K562 (cell line): ENCODE data around the gene ACP5. TPM values are rescaled to one million over a fixed set of nuclear protein-coding genes. Genes with fewer than 3 reads are reported as not detected.

Source experiments
- ATF7 ChIP-seq: fragments of 450-650 bp; IDR thresholded peaks from 2 replicates; pipeline ENCODE4 v1.7.1; 2014; ENCODE audit warnings: mild to moderate bottlenecking, moderate library complexity
- KDM1A ChIP-seq, 2 experiments: fragments of 450-650 bp; IDR thresholded peaks; 2 replicates each; pipeline ENCODE4 v1.6.1; 2016; ENCODE audit warnings: mild to moderate bottlenecking in 2 of 2
- MGA ChIP-seq: fragments of 450-650 bp; IDR thresholded peaks from 2 replicates; pipeline ENCODE4 v1.6.1; 2016; ENCODE audit warnings: mild to moderate bottlenecking, moderate library complexity
- ZBTB33 ChIP-seq: sonication (generic); formaldehyde crosslinking; IDR thresholded peaks from 2 replicates; pipeline ENCODE4 v1.8.1; 2023; ENCODE audit warnings: mild to moderate bottlenecking, missing genetic modification reagents
- ZNF512 ChIP-seq: IDR thresholded peaks from 2 replicates; pipeline ENCODE4 v1.6.1; 2016; ENCODE audit warnings: missing genetic modification characterization, missing compliant biosample characterization
- polyA plus RNA-seq, 8 experiments: library from polyadenylated mRNA; depleted of rRNA in 4 of 8; stranded (reverse) in 5 of 8; unstranded in 3 of 8; fragments of >200 nt; fragmentation: Nextera tagmentation in 2 of 8; fragmentation: Illumina TruSeq in 1 of 8; extraction: Ambion mirVana in 2 of 8; extraction: Trizol in 1 of 8; gene quantifications; 2 replicates each; pipeline versions ENCODE4 v1.2.1 to v1.2.3, GENCODE V29; 2011 to 2014; ENCODE audit warnings: inconsistent platforms in 1 of 8, missing spikeins in 1 of 8
- total RNA-seq, 7 experiments: library from RNA; depleted of rRNA in 6 of 7; stranded (reverse); fragments of >200 nt in 6 of 7; fragmentation: Illumina TruSeq in 2 of 7; extraction: Trizol in 2 of 7; gene quantifications; 2 replicates each; pipeline versions ENCODE4 v1.2.1 to v1.2.3, GENCODE V29; 2011 to 2021; ENCODE audit warnings: low replicate concordance in 1 of 7
- TF ChIP-seq, protein P1 (sequence below): fragments of 250-450 bp; sonication (Bioruptor Pico); IDR thresholded peaks from 2 replicates; pipeline ENCODE4 v1.5.0; 2020; ENCODE audit warnings: mild to moderate bottlenecking
- TF ChIP-seq, protein P2 (sequence below): sonication (generic); formaldehyde crosslinking; IDR thresholded peaks from 2 replicates; pipeline ENCODE4 v1.8.1; 2022; ENCODE audit warnings: missing genetic modification reagents

The ACP5 gene
- total and polyA plus RNA-seq, 9 of the 15 experiments (the other 6 are each of a cell fraction or from before 2014, with no cell fraction given), result 0.06 to 1.1 (median 0.31) TPM; not detected in 1

DNA sequence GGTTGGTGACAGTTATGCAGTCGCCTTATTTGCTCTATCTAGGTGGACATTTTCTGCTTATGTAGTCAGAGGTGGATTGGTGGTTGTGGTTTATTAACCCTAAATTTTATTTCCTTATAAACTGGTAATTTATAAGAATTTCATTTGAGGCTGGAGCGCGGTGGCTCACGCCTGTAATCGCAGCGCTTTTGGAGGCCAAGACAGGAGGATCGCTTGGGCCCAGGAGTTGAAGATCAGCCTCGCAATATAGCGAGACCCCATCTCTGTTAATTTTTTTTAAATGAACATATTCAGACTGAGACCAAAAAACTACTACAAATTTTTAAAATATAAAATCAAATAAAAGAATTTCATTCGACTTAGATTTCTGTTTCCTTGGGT lies 20.6 kb upstream of the ACP5 start (continued):
- TF ChIP-seq KDM1A (IDR thresholded peaks at IDR 0.05) (0 out of 4 replicates have a peak, but pooled peaks of 1 of the 2 experiments have one; percentile 21), MGA (0 out of 2 replicates have a peak, but pooled peaks have one; percentile 23), ZNF512 (tag) (no peak), ZBTB33 (CRISPR knock-in tag) (no peak), ATF7 (no peak)
- TF ChIP-seq, protein P1, sequence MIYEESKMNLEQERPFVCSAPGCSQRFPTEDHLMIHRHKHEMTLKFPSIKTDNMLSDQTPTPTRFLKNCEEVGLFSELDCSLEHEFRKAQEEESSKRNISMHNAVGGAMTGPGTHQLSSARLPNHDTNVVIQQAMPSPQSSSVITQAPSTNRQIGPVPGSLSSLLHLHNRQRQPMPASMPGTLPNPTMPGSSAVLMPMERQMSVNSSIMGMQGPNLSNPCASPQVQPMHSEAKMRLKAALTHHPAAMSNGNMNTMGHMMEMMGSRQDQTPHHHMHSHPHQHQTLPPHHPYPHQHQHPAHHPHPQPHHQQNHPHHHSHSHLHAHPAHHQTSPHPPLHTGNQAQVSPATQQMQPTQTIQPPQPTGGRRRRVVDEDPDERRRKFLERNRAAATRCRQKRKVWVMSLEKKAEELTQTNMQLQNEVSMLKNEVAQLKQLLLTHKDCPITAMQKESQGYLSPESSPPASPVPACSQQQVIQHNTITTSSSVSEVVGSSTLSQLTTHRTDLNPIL (CRISPR knock-in tag), result no peak
- TF ChIP-seq, protein P2, sequence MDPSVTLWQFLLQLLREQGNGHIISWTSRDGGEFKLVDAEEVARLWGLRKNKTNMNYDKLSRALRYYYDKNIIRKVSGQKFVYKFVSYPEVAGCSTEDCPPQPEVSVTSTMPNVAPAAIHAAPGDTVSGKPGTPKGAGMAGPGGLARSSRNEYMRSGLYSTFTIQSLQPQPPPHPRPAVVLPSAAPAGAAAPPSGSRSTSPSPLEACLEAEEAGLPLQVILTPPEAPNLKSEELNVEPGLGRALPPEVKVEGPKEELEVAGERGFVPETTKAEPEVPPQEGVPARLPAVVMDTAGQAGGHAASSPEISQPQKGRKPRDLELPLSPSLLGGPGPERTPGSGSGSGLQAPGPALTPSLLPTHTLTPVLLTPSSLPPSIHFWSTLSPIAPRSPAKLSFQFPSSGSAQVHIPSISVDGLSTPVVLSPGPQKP, result no peak
